Stimulated activated CD4-positive, alpha-beta T cell treated with anti-CD3 and anti-CD28 coated beads, Interleukin-4, amount 100 ng/mL, for 1 hour (primary cell): ENCODE measurements around the gene NR3C1.
"Not testable (repeated sequence)": the region's sequence is repeated elsewhere in the genome, so short reads cannot be mapped to it uniquely, and the experiment has no call there.

Experiments
- DNase-seq: peaks from one replicate; pipeline ENCODE4 v3.0.0-alpha.2; 2020

NR3C1 gene

DNA sequence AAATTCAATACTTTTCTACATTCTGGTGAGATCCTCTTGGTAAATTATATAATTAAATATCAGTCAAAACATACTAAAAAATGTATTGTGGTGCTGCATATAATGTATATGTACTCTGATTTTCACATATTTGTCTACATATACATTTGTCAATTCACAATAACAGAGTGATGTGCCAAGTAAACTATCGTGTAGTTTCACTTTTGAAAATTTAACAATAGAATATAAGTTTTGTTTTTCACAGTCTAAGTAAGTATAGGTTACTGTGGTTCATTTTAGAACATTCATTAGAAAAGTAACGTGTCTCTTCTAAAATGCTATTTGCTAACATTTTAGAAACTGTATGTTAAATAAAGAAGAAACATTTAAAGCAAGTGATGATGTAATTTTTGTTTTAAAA is 73.6 kb downstream of the NR3C1 start:
- DNase-seq = no peak

DNA sequence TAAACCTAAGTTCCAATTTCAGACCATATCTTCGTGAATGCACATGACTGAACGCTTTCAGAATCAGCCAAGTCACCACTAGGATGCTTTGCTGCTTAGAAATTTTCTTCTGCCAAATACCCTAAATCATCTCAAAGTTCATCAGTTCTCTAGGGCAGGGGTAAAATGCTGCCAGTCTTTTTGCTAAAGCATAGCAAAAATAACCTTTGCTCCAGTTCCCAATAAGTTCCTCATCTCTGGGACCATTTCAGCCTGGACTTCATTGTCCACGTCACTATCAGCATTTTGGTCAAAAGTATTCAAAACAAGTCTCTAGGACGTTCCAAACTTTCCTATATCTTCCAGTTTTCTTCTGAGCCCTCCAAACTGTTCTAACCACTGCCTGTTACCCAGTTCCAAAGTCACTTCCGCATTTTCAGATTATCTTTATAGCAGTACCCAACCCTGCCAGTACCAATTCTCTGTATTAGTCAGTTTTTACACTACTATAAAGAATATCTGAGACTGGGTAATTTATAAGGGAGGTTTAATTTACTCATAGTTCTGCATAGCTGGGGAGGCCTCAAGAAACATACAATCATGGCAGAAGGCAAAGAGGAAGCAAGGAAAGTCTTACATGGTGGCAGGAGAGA is 74.8 kb downstream of the NR3C1 start:
- DNase-seq = no peak

- not testable (repeated sequence) for DNase-seq
Measured at GRCh38 chr5:143325086-143325485, 78.4 kb downstream of the NR3C1 start.

DNA sequence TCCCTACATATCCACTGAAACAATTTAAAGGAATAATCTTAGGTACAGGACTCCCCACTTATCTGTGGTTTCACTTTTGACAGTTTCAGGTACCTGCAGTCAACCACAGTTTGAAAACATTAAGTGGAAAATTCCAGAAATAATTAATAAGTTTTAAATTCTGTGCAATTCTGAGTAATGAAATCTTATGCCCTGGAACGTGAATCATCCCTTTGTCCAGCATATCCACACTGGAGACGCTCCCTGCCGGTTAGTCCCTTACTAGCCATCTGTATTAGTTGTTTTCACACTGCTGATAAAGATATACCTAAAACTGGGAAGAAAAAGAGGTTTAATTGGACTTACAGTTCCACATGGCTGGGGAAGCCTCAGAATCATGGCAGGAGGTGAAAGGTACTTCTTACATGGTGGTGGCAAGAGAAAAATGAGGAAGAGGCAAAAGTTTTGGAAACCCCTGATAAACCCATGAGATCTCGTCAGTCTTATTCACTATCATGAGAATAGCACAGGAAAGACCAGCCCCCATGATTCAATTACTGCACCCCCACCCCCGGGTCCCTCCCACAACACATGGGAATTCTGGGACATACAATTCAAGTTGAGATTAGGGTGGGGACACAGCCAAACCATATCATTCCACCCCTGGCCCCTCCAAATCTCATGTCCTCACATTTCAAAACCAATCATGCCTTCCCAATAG is 80.4 kb downstream of the NR3C1 start:
- DNase-seq = not testable (repeated sequence)

DNA sequence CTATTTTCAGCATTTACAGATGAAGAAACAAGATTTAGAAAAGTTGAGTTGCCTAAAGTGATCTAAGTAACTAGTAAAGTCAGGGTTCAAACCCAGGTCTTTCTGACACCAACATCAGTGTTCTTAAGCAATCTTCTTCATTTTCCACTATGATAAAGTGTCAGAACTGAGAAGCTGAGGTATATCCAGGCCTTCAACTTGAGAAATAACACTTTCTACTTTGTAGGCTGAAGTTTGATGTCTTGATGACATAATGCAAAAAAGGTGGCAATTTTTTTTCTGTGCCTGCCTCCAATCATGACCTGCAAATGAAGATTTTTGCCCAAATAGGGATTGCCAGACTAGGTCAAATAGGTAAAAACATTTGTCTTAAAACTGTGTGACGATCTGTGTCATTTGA is 81.3 kb downstream of the NR3C1 start:
- no peak for DNase-seq

DNA sequence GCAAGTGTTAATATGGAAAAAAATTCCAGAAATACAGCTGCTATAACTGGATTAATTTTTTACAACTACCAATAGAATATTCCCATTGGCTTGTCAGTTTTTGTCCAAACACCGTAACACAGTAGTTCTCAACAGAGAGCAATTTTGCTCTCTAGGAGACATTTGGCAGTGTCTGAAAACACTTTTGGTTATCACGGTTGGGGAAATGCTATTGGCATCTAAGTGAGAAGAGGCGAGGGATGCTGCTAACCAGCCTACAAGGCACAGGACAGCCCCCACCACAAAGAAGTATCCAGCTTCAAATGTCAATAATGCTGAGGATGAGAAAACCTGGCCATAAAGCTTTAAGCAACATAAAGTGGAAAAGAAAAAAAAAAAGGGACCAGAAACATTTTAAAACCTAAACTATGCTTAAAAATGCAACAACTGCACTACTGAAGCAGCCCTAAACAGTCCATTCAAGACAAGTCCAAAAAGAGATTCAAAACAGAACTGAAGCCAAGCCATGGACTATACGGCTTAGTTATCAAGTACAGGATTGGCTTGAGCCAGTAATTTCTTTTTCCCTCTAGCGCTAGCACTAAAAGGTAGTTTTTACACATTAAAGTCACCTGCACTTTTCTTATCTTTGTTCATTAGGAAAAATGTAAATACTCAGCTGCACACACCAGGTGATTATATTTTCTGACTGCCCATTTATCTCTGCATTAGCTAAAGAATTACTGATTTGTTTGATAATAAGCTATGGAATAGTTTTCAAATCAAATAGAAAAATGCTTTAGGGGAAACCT is 83.9 kb downstream of the NR3C1 start:
- no peak for DNase-seq

DNA sequence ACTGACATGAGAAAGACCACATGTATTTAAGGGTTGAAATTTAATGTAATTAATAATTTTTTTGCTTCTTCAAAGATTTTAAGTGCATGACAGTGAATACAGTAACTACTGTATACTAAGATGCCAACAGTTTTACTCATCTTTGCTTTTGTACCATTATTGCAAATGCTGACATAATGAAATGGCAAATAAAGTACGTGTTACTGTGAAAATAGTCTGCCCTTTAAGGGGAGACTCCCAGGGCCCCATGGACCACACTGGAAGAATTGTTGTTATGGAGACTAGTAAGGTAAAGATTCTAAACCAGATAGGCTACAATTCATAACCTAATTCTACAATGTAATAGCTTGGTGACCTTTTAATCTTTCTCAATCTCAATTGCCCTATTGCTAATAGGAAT is 84.7 kb downstream of the NR3C1 start:
- DNase-seq = no peak

DNA sequence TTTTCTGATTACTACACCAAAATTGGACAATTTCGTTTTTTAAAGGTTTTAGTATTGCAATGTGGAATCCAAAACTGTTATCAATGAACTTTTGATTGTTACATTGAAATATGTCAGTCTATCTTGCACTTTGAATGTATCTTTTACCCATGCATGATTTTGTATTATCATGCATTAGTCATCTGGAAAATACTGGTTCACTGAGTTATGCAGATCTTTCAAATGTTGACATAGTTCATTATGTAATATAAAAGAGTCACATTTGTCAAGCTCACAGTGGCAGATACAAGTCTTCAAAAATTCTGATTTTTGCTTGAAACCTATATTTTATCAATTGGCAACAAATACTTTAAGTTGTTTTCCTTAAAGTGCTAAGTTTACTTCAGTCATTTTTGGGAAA is 85.2 kb downstream of the NR3C1 start:
- DNase-seq = no peak

DNA sequence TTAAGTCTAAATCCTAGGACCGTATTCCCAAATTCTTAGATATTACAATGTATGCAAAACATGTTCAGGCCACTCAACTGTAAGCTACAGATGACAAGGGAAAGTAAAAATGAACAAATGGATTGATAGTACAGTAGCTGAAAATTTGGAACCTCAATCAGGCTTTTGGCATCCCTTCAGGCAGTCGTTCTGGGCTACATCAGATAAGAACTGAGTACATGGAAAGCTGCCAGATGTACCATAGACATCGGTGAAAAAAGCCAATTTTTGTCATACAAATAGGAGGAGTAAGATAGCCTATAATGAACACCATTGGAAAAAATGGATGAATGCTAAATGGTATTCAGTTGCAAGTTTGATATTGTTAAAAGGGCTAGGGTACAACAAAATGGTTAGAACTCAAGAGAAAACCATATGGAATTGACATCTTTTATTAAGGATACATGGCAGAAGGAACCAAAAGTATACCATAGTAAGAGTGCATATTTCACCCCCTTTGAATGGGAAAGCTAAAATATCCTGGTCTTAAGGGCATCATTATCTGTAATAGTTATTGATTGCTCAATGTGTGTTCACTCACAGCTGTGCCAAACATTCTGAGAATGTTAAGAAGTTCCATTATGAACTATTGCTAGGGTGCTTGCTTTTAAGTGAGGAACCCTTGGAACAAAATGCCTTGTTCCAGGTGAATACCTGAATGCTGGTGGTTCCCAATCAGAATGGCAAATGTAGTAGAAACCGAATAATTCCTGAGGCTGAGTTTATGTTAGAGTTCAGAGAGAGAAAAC is 86.4 kb downstream of the NR3C1 start:
- DNase-seq = no peak

DNA sequence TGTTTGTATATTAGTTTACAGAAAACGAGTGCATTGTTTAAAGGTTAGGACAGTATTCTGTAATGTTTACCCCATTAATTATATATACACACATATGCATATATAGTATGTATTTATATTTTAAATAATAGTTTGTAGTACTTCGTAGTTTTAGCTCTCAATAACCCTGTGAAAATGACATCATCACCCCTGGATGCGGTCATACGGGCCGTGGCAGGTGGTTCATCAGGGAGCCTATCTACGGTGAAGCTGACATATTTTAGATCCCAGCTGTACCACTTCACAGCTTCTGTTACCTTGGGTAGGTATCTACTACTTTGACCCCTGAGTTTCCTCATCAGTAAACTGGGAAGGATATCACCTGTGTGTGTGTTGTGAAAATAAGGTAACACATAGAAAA is 87.1 kb downstream of the NR3C1 start:
- DNase-seq = no peak

DNA sequence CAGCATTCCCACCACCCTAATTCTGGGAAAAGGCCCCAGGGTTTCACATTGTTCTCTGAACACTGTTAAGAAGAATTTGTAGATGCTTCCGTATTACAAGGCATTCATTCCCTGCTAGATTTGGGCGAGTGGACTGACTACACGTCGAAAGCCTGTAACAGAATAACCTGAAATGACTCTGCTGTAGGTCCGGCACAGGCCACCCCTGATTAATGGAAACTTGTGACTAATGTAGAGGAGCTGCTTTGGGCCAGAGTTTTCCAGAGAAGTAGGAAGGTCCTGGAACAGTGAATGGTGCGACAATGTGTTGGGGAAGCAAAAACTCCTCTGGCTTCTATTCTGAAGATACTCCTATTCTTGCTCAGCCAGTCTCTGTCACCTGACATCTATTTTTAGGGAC is 87.6 kb downstream of the NR3C1 start:
- DNase-seq = no peak

GRCh38 chr5:143315214-143315613 is 88.3 kb downstream of the NR3C1 start:
- no peak for DNase-seq

- DNase-seq = no peak
Measured at GRCh38 chr5:143314659-143315058, 88.8 kb downstream of the NR3C1 start.

- DNase-seq = no peak
Measured at GRCh38 chr5:143314099-143314498, 89.4 kb downstream of the NR3C1 start.

DNA sequence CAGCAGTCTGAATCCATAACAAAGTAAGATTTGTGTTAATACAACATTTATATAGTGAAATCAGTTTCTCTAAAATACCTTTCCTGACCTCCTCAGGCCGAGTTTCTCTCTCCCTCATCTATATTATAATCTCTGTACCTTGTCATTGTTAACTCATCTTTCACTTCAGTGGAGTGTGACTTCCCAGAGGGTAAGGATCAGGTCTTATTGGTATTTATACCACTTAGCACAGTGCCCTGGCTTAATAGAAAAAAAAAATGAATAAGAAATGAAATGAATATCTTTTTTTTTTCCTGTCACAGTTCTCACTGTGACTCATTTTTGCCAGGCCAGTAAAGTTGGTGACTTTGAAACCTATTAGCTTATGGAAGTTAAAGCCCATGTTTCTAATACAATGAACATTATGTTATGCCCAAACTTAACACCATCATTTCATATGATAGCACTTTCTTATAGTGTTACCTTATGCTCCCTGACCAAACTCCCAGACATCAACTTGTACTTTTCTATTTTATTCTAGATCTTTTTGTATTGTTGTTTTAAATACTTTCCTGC is 90.1 kb downstream of the NR3C1 start:
- no peak for DNase-seq

- DNase-seq = no peak
Measured at GRCh38 chr5:143312822-143313221, 90.7 kb downstream of the NR3C1 start.

- no peak for DNase-seq
Measured at GRCh38 chr5:143311955-143312354, 91.5 kb downstream of the NR3C1 start.

GRCh38 chr5:143311428-143311827 is 92.1 kb downstream of the NR3C1 start:
- DNase-seq = no peak

GRCh38 chr5:143309661-143310431 is 93.6 kb downstream of the NR3C1 start:
- DNase-seq = no peak

DNA sequence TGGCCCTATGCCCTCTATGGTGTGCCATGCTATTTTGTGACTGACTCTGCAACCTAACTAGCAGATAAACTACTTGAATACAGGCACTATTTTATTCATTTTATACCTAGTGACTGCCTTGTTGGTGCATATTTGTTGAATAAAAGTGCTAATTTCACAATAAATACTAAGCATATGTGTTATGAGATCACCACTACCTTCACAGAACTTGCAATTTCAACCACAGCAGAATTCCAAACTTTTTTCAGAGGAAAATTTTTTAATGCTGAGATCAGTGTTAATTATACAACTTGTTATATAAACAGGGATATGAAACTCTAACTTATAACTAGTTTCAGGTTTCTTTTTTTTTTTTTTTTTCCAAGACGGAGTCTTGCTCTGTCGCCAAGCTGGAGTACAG is 94.8 kb downstream of the NR3C1 start:
- no peak for DNase-seq

DNA sequence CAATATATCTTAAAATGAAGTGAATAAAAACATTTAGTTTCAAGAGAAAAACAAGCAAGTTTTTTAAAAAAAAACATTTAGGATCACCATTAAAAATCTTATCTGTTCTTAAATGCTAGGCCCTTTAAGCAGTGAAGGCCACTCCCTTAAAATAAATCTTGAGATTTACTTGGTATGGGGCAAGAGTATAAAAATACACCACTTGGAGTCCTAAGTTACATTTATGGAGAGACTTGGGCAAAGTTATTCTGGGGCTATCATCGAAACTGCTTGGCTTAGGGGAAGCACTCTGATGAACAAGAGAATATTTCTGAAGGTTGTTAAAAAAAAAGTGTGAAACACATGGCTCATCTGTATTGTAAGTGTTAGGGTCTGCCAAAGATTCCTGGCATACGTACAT is 97.4 kb downstream of the NR3C1 start:
- DNase-seq = no peak

GRCh38 chr5:143304836-143305475 is 98.5 kb downstream of the NR3C1 start:
- DNase-seq = no peak
